Measurements from ENCODE around the gene SPTLC2. TPM values are rescaled to one million over a fixed set of nuclear protein-coding genes. Genes with fewer than 3 reads are reported as not detected.
"Not testable (repeated sequence)": the region's sequence is repeated elsewhere in the genome, so short reads cannot be mapped to it uniquely, and the experiment has no call there.

The SPTLC2 gene
- total and polyA plus RNA-seq, 9 donors: 8.0 to 31.1 (median 21.5) TPM

DNA sequence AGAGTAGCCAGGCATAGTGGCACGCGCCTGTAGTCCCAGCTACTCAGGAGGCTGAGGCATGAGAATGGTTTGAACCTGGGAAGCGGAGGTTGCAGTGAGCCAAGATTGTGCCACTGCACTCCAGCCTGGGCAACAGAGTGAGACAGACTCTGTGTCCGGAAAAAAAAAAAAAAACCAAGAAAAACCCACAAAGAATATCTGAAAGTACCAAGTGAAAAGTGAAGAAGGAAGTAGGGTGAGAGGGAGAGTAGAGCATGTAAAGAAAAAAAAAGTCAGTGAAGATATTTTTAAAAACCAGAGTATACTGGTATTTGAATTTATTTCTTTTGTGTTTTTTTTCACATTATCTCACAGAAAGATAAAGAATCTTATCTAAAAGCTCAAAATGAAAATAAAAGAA is 74.5 kb downstream of the SPTLC2 start:
- Histone ChIP-seq H3K4me1 (ENCODE audit: insufficient read depth) (peaks cover 2% of the 10 kb centered on the region), H3K4me3 (no peak overlapping the region), H3K27me3 (no peaks in the 10 kb centered on the region), H3K9me3 (no peaks in the 10 kb centered on the region), H3K27ac (no peak overlapping the region), H3K36me3 (no peaks in the 10 kb centered on the region)
- DNase-seq: no peak
- TF ChIP-seq POLR2A (IDR thresholded peaks at IDR 0.05) (no peak), EP300 (IDR thresholded peaks at IDR 0.05) (no peak)
- TF ChIP-seq, protein P1, sequence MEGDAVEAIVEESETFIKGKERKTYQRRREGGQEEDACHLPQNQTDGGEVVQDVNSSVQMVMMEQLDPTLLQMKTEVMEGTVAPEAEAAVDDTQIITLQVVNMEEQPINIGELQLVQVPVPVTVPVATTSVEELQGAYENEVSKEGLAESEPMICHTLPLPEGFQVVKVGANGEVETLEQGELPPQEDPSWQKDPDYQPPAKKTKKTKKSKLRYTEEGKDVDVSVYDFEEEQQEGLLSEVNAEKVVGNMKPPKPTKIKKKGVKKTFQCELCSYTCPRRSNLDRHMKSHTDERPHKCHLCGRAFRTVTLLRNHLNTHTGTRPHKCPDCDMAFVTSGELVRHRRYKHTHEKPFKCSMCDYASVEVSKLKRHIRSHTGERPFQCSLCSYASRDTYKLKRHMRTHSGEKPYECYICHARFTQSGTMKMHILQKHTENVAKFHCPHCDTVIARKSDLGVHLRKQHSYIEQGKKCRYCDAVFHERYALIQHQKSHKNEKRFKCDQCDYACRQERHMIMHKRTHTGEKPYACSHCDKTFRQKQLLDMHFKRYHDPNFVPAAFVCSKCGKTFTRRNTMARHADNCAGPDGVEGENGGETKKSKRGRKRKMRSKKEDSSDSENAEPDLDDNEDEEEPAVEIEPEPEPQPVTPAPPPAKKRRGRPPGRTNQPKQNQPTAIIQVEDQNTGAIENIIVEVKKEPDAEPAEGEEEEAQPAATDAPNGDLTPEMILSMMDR (IDR thresholded peaks at IDR 0.05): no peak
- WGBS, 3 donors: 82 to 86% (median 85%) methylated on average over 4 of the region's 4 CpGs
- intact Hi-C loops (cut with DNase I): loop anchor here in 1 of 4 donors (10.0 kb wide), 1 partner anchor 77 kb away; no protein-coding TSS in a partner anchor

DNA sequence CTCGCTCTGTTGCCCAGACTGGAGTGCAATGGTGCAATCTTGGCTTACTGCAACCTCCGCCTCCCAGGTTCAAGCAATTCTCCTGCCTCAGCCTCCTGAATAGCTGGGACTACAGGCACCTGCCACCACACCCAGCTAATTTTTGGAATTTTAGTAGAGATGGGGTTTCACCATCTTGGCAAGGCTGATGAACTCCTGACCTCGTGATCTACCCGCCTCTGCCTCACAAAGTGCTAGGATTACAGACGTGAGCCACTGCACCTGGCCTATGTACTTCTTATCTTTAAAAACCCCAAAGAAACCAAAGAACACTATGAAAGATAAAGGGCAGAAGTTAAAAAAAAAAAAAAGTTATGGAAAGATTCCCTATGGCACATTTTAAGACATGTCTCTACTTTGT is 79.5 kb downstream of the SPTLC2 start:
- DNase-seq; H3K36me3 ChIP-seq; H3K4me3 ChIP-seq; H3K27ac ChIP-seq; H3K9me3 ChIP-seq; H3K27me3 ChIP-seq; H3K4me1 ChIP-seq (ENCODE audit: insufficient read depth); intact Hi-C loops (cut with DNase I): not testable (repeated sequence)
- 45 to 50% (median 46%) methylated on average over 5 of the region's 5 CpGs for WGBS, 3 donors

DNA sequence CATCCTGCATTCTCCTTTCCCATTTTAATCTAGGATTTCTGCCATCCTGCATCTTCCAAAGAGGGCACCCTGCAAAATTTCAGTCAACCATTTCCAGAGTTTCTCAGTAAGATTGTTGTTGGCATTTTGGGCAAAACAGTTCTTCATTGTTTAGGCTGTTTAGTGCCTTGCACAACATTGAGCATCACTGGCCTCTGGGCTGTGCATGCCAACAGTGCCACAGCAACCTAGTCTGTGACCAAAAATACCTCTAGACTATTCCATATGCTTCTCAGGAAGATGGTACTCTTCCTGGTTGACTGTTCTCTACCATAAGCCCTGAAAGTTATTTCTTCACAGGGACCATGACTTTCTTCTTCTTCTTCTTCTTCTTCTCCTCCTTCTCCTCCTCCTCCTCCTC is 85.4 kb downstream of the SPTLC2 start:
- no peak overlapping the region for H3K27ac ChIP-seq
- DNase-seq: no peak
- TF ChIP-seq POLR2A (IDR thresholded peaks at IDR 0.05) (no peak), EP300 (IDR thresholded peaks at IDR 0.05) (no peak)
- TF ChIP-seq, protein P1 (IDR thresholded peaks at IDR 0.05): no peak
- intact Hi-C loops (cut with DNase I): no loop called here
- H3K9me3 ChIP-seq: no peaks in the 10 kb centered on the region
- H3K4me3 ChIP-seq: no peak overlapping the region
- H3K36me3 ChIP-seq: no peaks in the 10 kb centered on the region
- H3K4me1 ChIP-seq (ENCODE audit: insufficient read depth): no peaks in the 10 kb centered on the region
- H3K27me3 ChIP-seq: no peaks in the 10 kb centered on the region

DNA sequence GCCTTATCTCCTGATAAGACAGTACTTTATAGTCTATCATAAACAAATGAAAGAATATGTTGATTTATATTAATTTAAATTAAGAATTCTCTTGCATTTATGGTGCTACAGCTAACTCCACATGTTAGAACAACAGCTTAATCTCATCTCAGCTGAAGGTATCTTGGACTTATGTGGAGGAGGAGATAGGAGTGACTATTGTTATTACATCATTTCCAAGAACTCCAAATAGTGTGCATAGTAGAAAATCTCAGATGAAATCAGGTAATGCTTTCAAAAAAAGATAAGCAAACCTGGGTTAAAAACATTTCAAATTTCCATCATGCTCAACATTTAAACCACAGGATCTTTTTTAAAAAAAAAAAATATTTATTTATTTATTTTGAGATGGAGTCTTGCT is 86.5 kb downstream of the SPTLC2 start:
- DNase-seq: no peak
- intact Hi-C loops (cut with DNase I): no loop called here
- no peaks in the 10 kb centered on the region for H3K9me3 ChIP-seq

DNA sequence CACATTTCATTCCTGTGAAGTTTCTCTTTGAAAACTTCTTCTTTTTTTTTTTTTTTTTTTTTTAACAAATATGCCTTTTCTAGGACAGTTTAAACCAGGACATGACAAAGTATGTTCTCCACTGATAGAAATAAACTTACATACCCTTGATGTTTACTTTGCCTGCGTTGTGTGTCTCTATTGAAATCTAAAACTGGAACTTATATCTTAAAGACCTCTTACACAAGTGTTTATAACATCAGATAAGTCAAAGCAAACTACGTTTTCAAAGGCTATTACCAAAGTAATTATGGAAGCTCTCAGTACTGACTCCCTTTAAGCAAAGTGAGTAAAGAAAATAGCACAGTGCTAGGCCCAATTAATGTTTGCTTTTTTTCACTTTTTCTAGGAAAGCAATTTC is 87.2 kb downstream of the SPTLC2 start:
- no peak for DNase-seq
- WGBS, 3 donors: 80 to 88% (median 87%) methylated on average over 2 of the region's 2 CpGs
- TF ChIP-seq POLR2A (IDR thresholded peaks at IDR 0.05) (no peak), EP300 (IDR thresholded peaks at IDR 0.05) (no peak)
- TF ChIP-seq, protein P1 (IDR thresholded peaks at IDR 0.05): no peak
- H3K9me3 ChIP-seq: no peaks in the 10 kb centered on the region
- no peaks in the 10 kb centered on the region for H3K36me3 ChIP-seq
- no peak overlapping the region for H3K4me3 ChIP-seq
- H3K27ac ChIP-seq: no peak overlapping the region
- intact Hi-C loops (cut with DNase I): no loop called here
- no peaks in the 10 kb centered on the region for H3K27me3 ChIP-seq
- no peaks in the 10 kb centered on the region for H3K4me1 ChIP-seq (ENCODE audit: insufficient read depth)

More for the DNA sequence above, 86.5 kb downstream of the SPTLC2 start:
- Histone ChIP-seq H3K27me3 (no peaks in the 10 kb centered on the region), H3K4me3 (no peak overlapping the region), H3K36me3 (no peaks in the 10 kb centered on the region), H3K27ac (no peak overlapping the region), H3K4me1 (ENCODE audit: insufficient read depth) (no peaks in the 10 kb centered on the region)
- TF ChIP-seq EP300 (IDR thresholded peaks at IDR 0.05): no peak
- TF ChIP-seq POLR2A (IDR thresholded peaks at IDR 0.05): no peak
- TF ChIP-seq, protein P1 (IDR thresholded peaks at IDR 0.05): no peak

DNA sequence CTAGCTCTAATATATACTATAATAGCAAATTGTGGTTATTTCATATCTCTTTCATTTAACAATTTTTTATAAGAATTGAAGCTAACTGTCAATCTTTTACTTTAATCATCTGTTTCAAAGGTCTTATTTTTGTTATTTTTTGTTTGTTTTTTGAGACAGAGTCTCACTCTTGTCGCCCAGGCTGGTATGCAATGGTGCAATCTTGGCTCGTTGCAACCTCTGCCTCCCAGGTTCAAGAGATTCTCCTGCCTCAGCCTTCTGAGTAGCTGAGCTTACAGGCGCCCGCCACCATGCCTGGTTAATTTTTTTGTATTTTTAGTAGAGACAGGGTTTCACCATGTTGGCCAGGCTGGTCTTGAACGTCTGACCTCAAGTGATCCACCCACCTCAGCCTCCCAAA is 87.7 kb downstream of the SPTLC2 start:
- H3K27ac ChIP-seq; DNase-seq; intact Hi-C loops (cut with DNase I): not testable (repeated sequence)

More for the DNA sequence above, 87.7 kb downstream of the SPTLC2 start:
- not testable (repeated sequence) for H3K36me3 ChIP-seq; H3K4me3 ChIP-seq; H3K9me3 ChIP-seq; H3K27me3 ChIP-seq; H3K4me1 ChIP-seq (ENCODE audit: insufficient read depth)
- WGBS, 3 donors: 90 to 94% (median 92%) methylated on average over 5 of the region's 5 CpGs

All from ovary (tissue), 9 donors.